ENCODE data around the gene ERBB4. TPM values are rescaled to one million over a fixed set of nuclear protein-coding genes. Genes with fewer than 3 reads are reported as not detected.
"Not testable (repeated sequence)": the region's sequence is repeated elsewhere in the genome, so short reads cannot be mapped to it uniquely, and the experiment has no call there.

ERBB4 gene
- total RNA-seq, 1 donor from 2014 or later: 0.36 TPM

DNA sequence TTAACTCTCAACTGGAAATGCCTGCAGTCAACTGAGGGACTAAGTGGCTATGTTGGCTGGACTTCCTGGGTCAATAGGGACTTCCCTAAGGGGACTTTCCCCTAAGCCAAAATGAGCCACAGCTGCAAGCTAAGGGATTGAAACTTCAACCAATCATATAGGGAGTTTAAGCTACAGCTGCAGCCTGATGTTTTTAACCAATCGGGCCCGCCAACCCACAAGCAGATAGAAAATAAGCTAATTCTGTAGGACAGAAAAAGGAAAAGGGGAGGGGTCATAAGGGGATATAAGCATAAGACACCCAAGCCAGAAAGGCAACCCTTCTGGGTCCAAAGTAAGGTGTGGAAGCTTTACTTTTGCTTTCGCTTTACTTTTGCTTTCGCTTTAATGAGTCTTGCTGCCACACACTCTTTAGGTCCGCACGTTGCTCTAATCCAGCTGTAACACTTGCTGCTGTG, 927.5 kb downstream of the ERBB4 start:
- Mint-ChIP-seq H3K36me3 (ENCODE audit: low read depth, unreplicated experiment) (no peaks in the 10 kb centered on the region), H3K27ac (ENCODE audit: unreplicated experiment) (no peak overlapping the region), H3K4me3 (ENCODE audit: unreplicated experiment) (no peak overlapping the region), H3K27me3 (ENCODE audit: unreplicated experiment) (no peaks in the 10 kb centered on the region), H3K4me1 (ENCODE audit: unreplicated experiment) (no peaks in the 10 kb centered on the region), H3K9me3 (ENCODE audit: unreplicated experiment) (no peaks in the 10 kb centered on the region)
- TF ChIP-seq, protein P1, sequence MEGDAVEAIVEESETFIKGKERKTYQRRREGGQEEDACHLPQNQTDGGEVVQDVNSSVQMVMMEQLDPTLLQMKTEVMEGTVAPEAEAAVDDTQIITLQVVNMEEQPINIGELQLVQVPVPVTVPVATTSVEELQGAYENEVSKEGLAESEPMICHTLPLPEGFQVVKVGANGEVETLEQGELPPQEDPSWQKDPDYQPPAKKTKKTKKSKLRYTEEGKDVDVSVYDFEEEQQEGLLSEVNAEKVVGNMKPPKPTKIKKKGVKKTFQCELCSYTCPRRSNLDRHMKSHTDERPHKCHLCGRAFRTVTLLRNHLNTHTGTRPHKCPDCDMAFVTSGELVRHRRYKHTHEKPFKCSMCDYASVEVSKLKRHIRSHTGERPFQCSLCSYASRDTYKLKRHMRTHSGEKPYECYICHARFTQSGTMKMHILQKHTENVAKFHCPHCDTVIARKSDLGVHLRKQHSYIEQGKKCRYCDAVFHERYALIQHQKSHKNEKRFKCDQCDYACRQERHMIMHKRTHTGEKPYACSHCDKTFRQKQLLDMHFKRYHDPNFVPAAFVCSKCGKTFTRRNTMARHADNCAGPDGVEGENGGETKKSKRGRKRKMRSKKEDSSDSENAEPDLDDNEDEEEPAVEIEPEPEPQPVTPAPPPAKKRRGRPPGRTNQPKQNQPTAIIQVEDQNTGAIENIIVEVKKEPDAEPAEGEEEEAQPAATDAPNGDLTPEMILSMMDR (IDR thresholded peaks at IDR 0.05; ENCODE audit: unreplicated experiment): no peak
- DNase-seq (ENCODE audit: low spot score): no peak

GRCh38 chr2:211609127-211609526, 929.5 kb downstream of the ERBB4 start:
- no peak for DNase-seq (ENCODE audit: low spot score)
- Mint-ChIP-seq H3K9me3 (ENCODE audit: unreplicated experiment) (no peaks in the 10 kb centered on the region), H3K4me3 (ENCODE audit: unreplicated experiment) (no peak overlapping the region), H3K36me3 (ENCODE audit: low read depth, unreplicated experiment) (no peaks in the 10 kb centered on the region), H3K27ac (ENCODE audit: unreplicated experiment) (no peak overlapping the region), H3K4me1 (ENCODE audit: unreplicated experiment) (no peaks in the 10 kb centered on the region), H3K27me3 (ENCODE audit: unreplicated experiment) (no peaks in the 10 kb centered on the region)
- TF ChIP-seq, protein P1 (IDR thresholded peaks at IDR 0.05; ENCODE audit: unreplicated experiment): no peak

DNA sequence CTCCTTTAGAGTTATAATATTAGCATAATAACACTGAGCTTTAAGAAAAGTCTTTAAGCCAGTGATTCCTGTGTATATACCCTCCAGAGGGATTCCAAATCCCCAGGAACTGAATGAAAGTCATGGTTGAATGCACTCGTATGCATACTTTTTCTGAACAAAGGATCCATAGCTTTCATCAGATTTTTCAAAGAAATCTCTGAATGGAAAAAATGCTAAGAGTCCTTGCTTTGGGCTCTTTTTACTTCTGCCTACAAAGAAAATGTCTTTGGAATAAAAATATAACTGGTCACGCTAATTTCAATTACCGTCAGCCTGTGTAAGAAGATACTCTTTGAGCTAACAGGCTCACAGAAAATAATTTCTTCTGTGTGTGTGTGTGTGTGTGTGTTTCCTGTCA, 939.5 kb downstream of the ERBB4 start:
- Mint-ChIP-seq H3K4me1 (ENCODE audit: unreplicated experiment) (no peaks in the 10 kb centered on the region), H3K9me3 (ENCODE audit: unreplicated experiment) (no peaks in the 10 kb centered on the region), H3K27me3 (ENCODE audit: unreplicated experiment) (peaks cover 1% of the 10 kb centered on the region), H3K4me3 (ENCODE audit: unreplicated experiment) (no peak overlapping the region), H3K27ac (ENCODE audit: unreplicated experiment) (no peak overlapping the region), H3K36me3 (ENCODE audit: low read depth, unreplicated experiment) (no peaks in the 10 kb centered on the region)
- TF ChIP-seq, protein P1 (IDR thresholded peaks at IDR 0.05; ENCODE audit: unreplicated experiment): no peak
- no peak for DNase-seq (ENCODE audit: low spot score)

DNA sequence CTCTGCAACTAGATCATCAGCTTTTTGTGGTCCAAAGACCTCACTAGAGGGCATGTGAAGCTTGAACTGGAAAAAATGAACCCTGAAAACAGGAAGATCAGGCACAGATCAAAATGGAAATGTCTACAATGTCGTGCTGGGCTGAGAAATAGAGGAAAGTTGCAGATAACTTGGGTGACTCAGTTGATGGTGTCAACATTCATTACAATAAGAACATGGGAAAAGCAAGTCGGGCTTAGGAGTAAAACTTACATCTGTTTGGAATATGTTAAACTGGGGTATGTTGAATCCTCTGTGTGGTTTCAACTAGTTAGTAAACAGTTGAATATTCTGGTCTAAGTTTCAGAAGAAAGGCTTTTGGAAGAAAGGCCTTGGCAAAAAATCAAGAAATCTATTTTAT, 940.4 kb downstream of the ERBB4 start:
- H3K27me3 Mint-ChIP-seq (ENCODE audit: unreplicated experiment): peaks cover 1% of the 10 kb centered on the region
- TF ChIP-seq, protein P1 (IDR thresholded peaks at IDR 0.05; ENCODE audit: unreplicated experiment): no peak
- H3K4me1 Mint-ChIP-seq (ENCODE audit: unreplicated experiment): no peaks in the 10 kb centered on the region
- no peaks in the 10 kb centered on the region for H3K36me3 Mint-ChIP-seq (ENCODE audit: low read depth, unreplicated experiment)
- no peak for DNase-seq (ENCODE audit: low spot score)
- H3K27ac Mint-ChIP-seq (ENCODE audit: unreplicated experiment): no peak overlapping the region
- H3K9me3 Mint-ChIP-seq (ENCODE audit: unreplicated experiment): no peaks in the 10 kb centered on the region
- no peak overlapping the region for H3K4me3 Mint-ChIP-seq (ENCODE audit: unreplicated experiment)

DNA sequence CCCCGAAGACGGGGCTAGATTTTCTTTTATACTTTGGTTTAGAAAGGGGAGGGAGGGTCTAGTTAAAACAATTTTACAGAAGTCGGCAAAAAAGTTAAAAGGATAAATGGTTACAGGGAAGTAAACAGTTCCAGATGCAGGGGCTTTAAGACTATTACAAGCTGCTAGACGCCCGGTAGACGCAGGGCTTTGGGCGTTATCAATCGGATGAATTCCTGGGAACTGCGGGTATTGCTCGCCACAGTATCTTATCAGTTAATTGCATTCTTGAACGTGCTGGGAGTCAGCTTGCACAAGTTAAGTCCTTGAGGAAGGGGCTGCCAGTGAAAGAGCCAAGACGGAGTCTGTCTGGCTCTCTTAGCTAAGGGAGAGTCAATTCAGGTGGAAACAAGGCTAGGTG, 946.6 kb downstream of the ERBB4 start:
- not testable (repeated sequence) for H3K4me1 Mint-ChIP-seq (ENCODE audit: unreplicated experiment); H3K36me3 Mint-ChIP-seq (ENCODE audit: low read depth, unreplicated experiment); H3K9me3 Mint-ChIP-seq (ENCODE audit: unreplicated experiment); DNase-seq (ENCODE audit: low spot score); H3K27me3 Mint-ChIP-seq (ENCODE audit: unreplicated experiment); H3K4me3 Mint-ChIP-seq (ENCODE audit: unreplicated experiment); H3K27ac Mint-ChIP-seq (ENCODE audit: unreplicated experiment)

DNA sequence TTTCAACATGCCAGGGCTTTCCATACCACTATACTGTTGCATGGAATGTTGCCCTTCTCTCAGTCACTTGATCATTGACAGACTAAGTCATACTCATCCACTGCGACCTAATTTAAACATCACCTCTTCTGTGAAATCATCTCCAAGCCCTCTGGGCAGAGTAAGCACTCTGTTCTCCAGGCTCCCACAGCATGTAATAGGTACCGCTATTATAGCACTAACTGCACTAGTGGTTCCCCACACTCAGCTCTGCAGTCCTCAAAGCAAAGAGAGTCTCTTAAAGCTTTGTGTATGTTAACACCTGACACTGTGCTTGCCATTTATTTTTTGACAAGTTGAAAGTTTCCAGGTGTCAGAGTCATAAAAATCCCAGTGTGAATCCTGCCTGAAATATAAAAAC, 947.2 kb downstream of the ERBB4 start:
- no peaks in the 10 kb centered on the region for H3K4me1 Mint-ChIP-seq (ENCODE audit: unreplicated experiment)
- no peaks in the 10 kb centered on the region for H3K36me3 Mint-ChIP-seq (ENCODE audit: low read depth, unreplicated experiment)
- peaks cover 1% of the 10 kb centered on the region for H3K27me3 Mint-ChIP-seq (ENCODE audit: unreplicated experiment)
- no peak overlapping the region for H3K27ac Mint-ChIP-seq (ENCODE audit: unreplicated experiment)
- no peaks in the 10 kb centered on the region for H3K9me3 Mint-ChIP-seq (ENCODE audit: unreplicated experiment)
- TF ChIP-seq, protein P1 (IDR thresholded peaks at IDR 0.05; ENCODE audit: unreplicated experiment): no peak
- no peak for DNase-seq (ENCODE audit: low spot score)
- H3K4me3 Mint-ChIP-seq (ENCODE audit: unreplicated experiment): no peak overlapping the region
